Measurements from ENCODE around the gene BRI3BP.

BRI3BP gene

GRCh38 chr12:124956571-124956970 lies 36.9 kb upstream of the BRI3BP start:
- Histone ChIP-seq H3K36me3 (ENCODE audit: control insufficient read depth, insufficient read depth, low read length) (peaks cover 38% of the 10 kb centered on the region), H3K4me3 (replicated peaks; ENCODE audit: low read depth, low read length) (no peak overlapping the region), H3K27me3 (replicated peaks; ENCODE audit: control insufficient read depth, insufficient read depth, low read length) (no peaks in the 10 kb centered on the region)
- TF ChIP-seq CTCF (IDR thresholded peaks at IDR 0.05; ENCODE audit: insufficient read depth, low read length, poor library complexity, severe bottlenecking), result no peak
- no peak for DNase-seq (ENCODE audit: extremely low read depth, insufficient read length)

GRCh38 chr12:124961055-124961454 lies 32.4 kb upstream of the BRI3BP start:
- no peak for TF ChIP-seq CTCF (IDR thresholded peaks at IDR 0.05; ENCODE audit: insufficient read depth, low read length, poor library complexity, severe bottlenecking)
- peaks cover 39% of the 10 kb centered on the region for H3K36me3 ChIP-seq (ENCODE audit: control insufficient read depth, insufficient read depth, low read length)
- no peak overlapping the region for H3K4me3 ChIP-seq (replicated peaks; ENCODE audit: low read depth, low read length)
- H3K27me3 ChIP-seq (replicated peaks; ENCODE audit: control insufficient read depth, insufficient read depth, low read length), result no peaks in the 10 kb centered on the region
- DNase-seq (ENCODE audit: extremely low read depth, insufficient read length), result no peak

GRCh38 chr12:124963211-124963610 lies 30.2 kb upstream of the BRI3BP start:
- peaks cover 36% of the 10 kb centered on the region for H3K36me3 ChIP-seq (ENCODE audit: control insufficient read depth, insufficient read depth, low read length)
- DNase-seq (ENCODE audit: extremely low read depth, insufficient read length), result no peak

GRCh38 chr12:124964251-124964650 lies 29.2 kb upstream of the BRI3BP start:
- no peak for TF ChIP-seq CTCF (IDR thresholded peaks at IDR 0.05; ENCODE audit: insufficient read depth, low read length, poor library complexity, severe bottlenecking)
- no peaks in the 10 kb centered on the region for H3K27me3 ChIP-seq (replicated peaks; ENCODE audit: control insufficient read depth, insufficient read depth, low read length)
- no peak overlapping the region for H3K4me3 ChIP-seq (replicated peaks; ENCODE audit: low read depth, low read length)
- no peak for DNase-seq (ENCODE audit: extremely low read depth, insufficient read length)
- H3K36me3 ChIP-seq (ENCODE audit: control insufficient read depth, insufficient read depth, low read length), result peaks cover 38% of the 10 kb centered on the region

More at GRCh38 chr12:124963211-124963610, 30.2 kb upstream of the BRI3BP start:
- no peak for TF ChIP-seq CTCF (IDR thresholded peaks at IDR 0.05; ENCODE audit: insufficient read depth, low read length, poor library complexity, severe bottlenecking)
- H3K27me3 ChIP-seq (replicated peaks; ENCODE audit: control insufficient read depth, insufficient read depth, low read length), result no peaks in the 10 kb centered on the region
- no peak overlapping the region for H3K4me3 ChIP-seq (replicated peaks; ENCODE audit: low read depth, low read length)

- Histone ChIP-seq H3K36me3 (ENCODE audit: control insufficient read depth, insufficient read depth, low read length) (peaks cover 37% of the 10 kb centered on the region), H3K4me3 (replicated peaks; ENCODE audit: low read depth, low read length) (no peak overlapping the region), H3K27me3 (replicated peaks; ENCODE audit: control insufficient read depth, insufficient read depth, low read length) (no peaks in the 10 kb centered on the region)
- no peak for TF ChIP-seq CTCF (IDR thresholded peaks at IDR 0.05; ENCODE audit: insufficient read depth, low read length, poor library complexity, severe bottlenecking)
- DNase-seq (ENCODE audit: extremely low read depth, insufficient read length), result no peak
Observed at GRCh38 chr12:124964836-124965462, 28.5 kb upstream of the BRI3BP start.
